HS-5 (cell line): ENCODE results near the gene GMPPA.
A peak's percentile ranks its signal among the peaks of the same experiment; 100 is the strongest.

Experiments used
- DNase-seq: peaks from one replicate; pipeline ENCODE4 v3.0.0-alpha.2; 2012; ENCODE audit warnings: low read depth

Gene GMPPA

GRCh38 chr2:219540784-219541504 lies 42.3 kb downstream of the GMPPA start:
- no peak for DNase-seq

- no peak for DNase-seq
Measured at GRCh38 chr2:219541611-219542180, 43.0 kb downstream of the GMPPA start.

GRCh38 chr2:219542931-219543595 lies 44.4 kb downstream of the GMPPA start:
- no peak for DNase-seq

- peak; percentile 93 for DNase-seq
Measured at GRCh38 chr2:219543596-219544358, 45.1 kb downstream of the GMPPA start, which contains the start of the genes CHPF and TMEM198. Gene CHPF (minus strand): TSS chr2:219543809. CDS start chr2:219543538, 271 bp downstream. Gene TMEM198 (plus strand): TSS chr2:219544028. CDS start chr2:219544728, 700 bp downstream.

GRCh38 chr2:219544567-219544966 lies 45.9 kb downstream of the GMPPA start:
- no peak for DNase-seq

- no peak for DNase-seq
Measured at GRCh38 chr2:219545295-219545942, 46.7 kb downstream of the GMPPA start.

- no peak for DNase-seq
Measured at GRCh38 chr2:219545943-219546352, 47.3 kb downstream of the GMPPA start.

- DNase-seq, result no peak
Measured at GRCh38 chr2:219547621-219548020, 48.9 kb downstream of the GMPPA start.

GRCh38 chr2:219548990-219549389 lies 50.3 kb downstream of the GMPPA start:
- no peak for DNase-seq

- no peak for DNase-seq
Measured at GRCh38 chr2:219549619-219550018, 50.9 kb downstream of the GMPPA start.

- DNase-seq, result no peak
Measured at GRCh38 chr2:219551441-219552381, 53.0 kb downstream of the GMPPA start.

- DNase-seq, result peak; percentile 56
Measured at GRCh38 chr2:219552382-219553167, 53.9 kb downstream of the GMPPA start.

GRCh38 chr2:219553168-219553417 lies 54.4 kb downstream of the GMPPA start:
- DNase-seq, result no peak

GRCh38 chr2:219553463-219553963 lies 54.8 kb downstream of the GMPPA start:
- DNase-seq, result no peak

- DNase-seq, result no peak
Measured at GRCh38 chr2:219554350-219554749, 55.7 kb downstream of the GMPPA start.

- DNase-seq, result no peak
Measured at GRCh38 chr2:219555956-219556355, 57.3 kb downstream of the GMPPA start.

GRCh38 chr2:219556413-219556812 lies 57.7 kb downstream of the GMPPA start:
- no peak for DNase-seq
